H9 (cell line): Measurements from ENCODE around the gene RAD18. TPM values are rescaled to one million over a fixed set of nuclear protein-coding genes. Genes with fewer than 3 reads are reported as not detected.

Experiments used
- DNase-seq: peaks from one replicate; pipeline ENCODE4 v3.0.0-alpha.2; 2017
- H2AFZ ChIP-seq: one replicate; pipeline ENCODE4 v1.6.1; 2013; ENCODE audit warnings: mild to moderate bottlenecking, low read length, control low read depth, moderate library complexity
- H2AK5ac ChIP-seq: 2 replicates; pipeline ENCODE4 v1.6.1; 2013; ENCODE audit warnings: low read length, control low read depth, mixed read lengths; ENCODE audit not compliant: insufficient read length
- H2BK120ac ChIP-seq: one replicate; pipeline ENCODE4 v1.6.1; 2013; ENCODE audit warnings: low read depth, mild to moderate bottlenecking, low read length, control low read depth, inconsistent platforms; ENCODE audit not compliant: poor library complexity, severe bottlenecking
- H2BK12ac ChIP-seq: 2 replicates; pipeline ENCODE4 v1.6.1; 2013; ENCODE audit warnings: low read length, control low read depth, mixed read lengths, low read depth; ENCODE audit not compliant: insufficient read length
- H2BK15ac ChIP-seq: 2 replicates; pipeline ENCODE4 v1.6.1; 2013; ENCODE audit warnings: low read depth, low read length, control low read depth
- H2BK20ac ChIP-seq: one replicate; pipeline ENCODE4 v1.6.1; 2013; ENCODE audit warnings: low read depth, mild to moderate bottlenecking, low read length, control low read depth, inconsistent platforms; ENCODE audit not compliant: poor library complexity, severe bottlenecking
- H2BK5ac ChIP-seq: 2 replicates; pipeline ENCODE4 v1.6.1; 2013; ENCODE audit warnings: low read length, control low read depth, mixed read lengths; ENCODE audit not compliant: insufficient read length
- H3K14ac ChIP-seq: 2 replicates; pipeline ENCODE4 v1.6.1; 2013; ENCODE audit warnings: low read length, control low read depth; ENCODE audit not compliant: insufficient read depth
- H3K18ac ChIP-seq: 2 replicates; pipeline ENCODE4 v1.6.1; 2013; ENCODE audit warnings: low read depth, mild to moderate bottlenecking, mixed read lengths, low read length, control low read depth; ENCODE audit not compliant: insufficient read length
- H3K23ac ChIP-seq: 2 replicates; pipeline ENCODE4 v1.6.1; 2013; ENCODE audit warnings: low read length, control low read depth, mixed read lengths, low read depth; ENCODE audit not compliant: insufficient read length
- H3K23me2 ChIP-seq: 2 replicates; pipeline ENCODE4 v1.6.1; 2013; ENCODE audit warnings: low read depth, mild to moderate bottlenecking, mixed read lengths, low read length, control low read depth; ENCODE audit not compliant: insufficient read length, poor library complexity, severe bottlenecking
- H3K27ac ChIP-seq: 2 replicates; pipeline ENCODE4 v1.5.1; 2013; ENCODE audit warnings: low read length, control low read depth, mixed read lengths, low read depth; ENCODE audit not compliant: insufficient read length
- H3K27me3 ChIP-seq: 2 replicates; pipeline ENCODE4 v1.6.1; 2013; ENCODE audit warnings: low read length, control low read depth, inconsistent platforms; ENCODE audit not compliant: insufficient read depth
- H3K4ac ChIP-seq: 2 replicates; pipeline ENCODE4 v1.6.1; 2013; ENCODE audit warnings: low read depth, mild to moderate bottlenecking, control low read depth, inconsistent platforms, low read length, moderate library complexity
- H3K4me1 ChIP-seq: 2 replicates; pipeline ENCODE4 v1.6.1; 2013; ENCODE audit warnings: low read length, control low read depth, inconsistent platforms; ENCODE audit not compliant: insufficient read depth
- H3K4me2 ChIP-seq: 2 replicates; pipeline ENCODE4 v1.6.1; 2013; ENCODE audit warnings: low read length, control low read depth, mixed read lengths; ENCODE audit not compliant: insufficient read length, insufficient read depth
- H3K56ac ChIP-seq: 2 replicates; pipeline ENCODE4 v1.6.1; 2013; ENCODE audit warnings: low read depth, mild to moderate bottlenecking, mixed read lengths, low read length, control low read depth; ENCODE audit not compliant: insufficient read length
- H3K79me1 ChIP-seq: 2 replicates; pipeline ENCODE4 v1.6.1; 2013; ENCODE audit warnings: low read depth, mild to moderate bottlenecking, moderate library complexity, low read length, control low read depth, inconsistent platforms; ENCODE audit not compliant: insufficient read depth, poor library complexity, severe bottlenecking
- H3K79me2 ChIP-seq: 2 replicates; pipeline ENCODE4 v1.6.1; 2013; ENCODE audit warnings: low read length, control low read depth, inconsistent platforms; ENCODE audit not compliant: insufficient read depth
- H3K9ac ChIP-seq: 2 replicates; pipeline ENCODE4 v1.6.1; 2013; ENCODE audit warnings: low read length, control low read depth, mixed read lengths; ENCODE audit not compliant: insufficient read length; ENCODE audit errors: extremely low read depth
- H3K9me3 ChIP-seq: one replicate; pipeline ENCODE4 v1.6.1; 2013; ENCODE audit warnings: low read depth, low read length, inconsistent platforms; ENCODE audit not compliant: control insufficient read depth
- H3T11ph ChIP-seq: one replicate; pipeline ENCODE4 v1.6.1; 2013; ENCODE audit warnings: mild to moderate bottlenecking, low read length, control low read depth, inconsistent platforms
- H4K20me1 ChIP-seq: one replicate; pipeline ENCODE4 v1.6.1; 2013; ENCODE audit not compliant: control insufficient read depth, insufficient read length, insufficient read depth
- H4K5ac ChIP-seq: 2 replicates; pipeline ENCODE4 v1.6.1; 2013; ENCODE audit warnings: low read depth, mild to moderate bottlenecking, mixed read lengths, low read length, control low read depth; ENCODE audit not compliant: insufficient read length
- H4K8ac ChIP-seq: replicated peaks from 2 replicates; pipeline ENCODE4 v1.6.1; 2013; ENCODE audit warnings: low read length, control low read depth, mixed read lengths, low read depth; ENCODE audit not compliant: insufficient read length
- H4K91ac ChIP-seq: 2 replicates; pipeline ENCODE4 v1.6.1; 2013; ENCODE audit warnings: low read depth, mild to moderate bottlenecking, moderate library complexity, mixed read lengths, low read length, control low read depth; ENCODE audit not compliant: insufficient read length
- H3K27ac Mint-ChIP-seq, 3 experiments: 2 replicates in 2 of 3; 3 replicates in 1 of 3; pipeline ENCODE4 v1.8.0; 2020 to 2021; ENCODE audit warnings: mixed read lengths in 3 of 3, mild to moderate bottlenecking in 1 of 3, moderate library complexity in 1 of 3
- H3K27me3 Mint-ChIP-seq: 2 replicates; pipeline ENCODE4 v1.8.0; 2021; ENCODE audit warnings: low read depth, mild to moderate bottlenecking, moderate library complexity, mixed read lengths
- H3K36me3 Mint-ChIP-seq, 3 experiments: 2 replicates in 2 of 3; 3 replicates in 1 of 3; pipeline ENCODE4 v1.8.0; 2020 to 2021; ENCODE audit warnings: low read depth in 3 of 3, mixed read lengths in 3 of 3; ENCODE audit not compliant: insufficient read depth in 1 of 3
- H3K4me1 Mint-ChIP-seq, 2 experiments: 2 replicates each; pipeline ENCODE4 v1.8.0; 2020; ENCODE audit warnings: mixed read lengths in 2 of 2
- H3K4me3 Mint-ChIP-seq, 2 experiments: 2 replicates in 1 of 2; 3 replicates in 1 of 2; pipeline ENCODE4 v1.8.0; 2020 to 2021; ENCODE audit warnings: mild to moderate bottlenecking in 2 of 2, mixed read lengths in 2 of 2, moderate library complexity in 1 of 2
- H3K9me3 Mint-ChIP-seq, 2 experiments: 2 replicates in 1 of 2; 3 replicates in 1 of 2; pipeline ENCODE4 v1.8.0; 2020; ENCODE audit warnings: mild to moderate bottlenecking in 2 of 2, mixed read lengths in 2 of 2, moderate library complexity in 1 of 2
- WGBS: extraction: QIAGEN DNeasy Blood & Tissue Kit; methylation state at CpG from one replicate; pipeline ENCODE4 v1.1.7; 2013; ENCODE audit warnings: missing lambda C conversion rate, low lambda C conversion rate, mixed read lengths; ENCODE audit not compliant: insufficient read length; ENCODE audit errors: extremely low coverage; 5-methylcytosine and 5-hydroxymethylcytosine counted together
- total RNA-seq: library from RNA; stranded (reverse); gene quantifications from 2 replicates; pipeline ENCODE4 v1.2.1, GENCODE V29; 2021
- TF ChIP-seq, protein P1 (sequence below): fragments of 200-600 bp; sonication (generic); conservative IDR thresholded peaks from 3 replicates; pipeline ENCODE4 v1.8.0; 2021; ENCODE audit warnings: antibody characterized with exemption, mild to moderate bottlenecking

RAD18 gene
- total RNA-seq, 1 experiment from 2014 or later: 27.8 TPM

DNA sequence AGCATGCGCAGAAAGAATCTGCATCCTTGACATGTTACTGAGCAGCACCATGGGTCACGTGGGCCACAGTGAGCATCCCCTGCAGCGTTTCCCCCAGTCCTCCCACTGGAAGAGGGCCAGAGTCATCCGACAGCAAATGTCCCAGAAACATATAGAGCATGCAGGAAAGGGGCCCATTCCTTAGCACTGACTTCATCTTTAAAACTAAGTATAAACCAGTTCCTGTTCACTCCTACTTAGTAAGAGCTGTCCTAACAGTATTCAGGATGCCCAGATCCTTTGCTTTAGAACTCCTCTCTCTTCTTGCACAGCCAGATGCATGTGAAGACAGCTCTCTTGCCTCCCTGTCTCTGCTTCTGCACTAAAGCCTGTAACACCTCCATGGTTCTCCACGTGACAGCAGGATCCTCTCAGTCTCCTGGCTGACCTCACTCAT lies 114.6 kb downstream of the RAD18 start:
- H3K27me3 Mint-ChIP-seq: no peaks in the 10 kb centered on the region
- H2BK5ac ChIP-seq: no peak overlapping the region
- no peak overlapping the region for H4K91ac ChIP-seq
- H3K79me2 ChIP-seq: no peaks in the 10 kb centered on the region
- H2BK120ac ChIP-seq: no peak overlapping the region
- peaks cover 5% of the 10 kb centered on the region; the same call in 1 of the 2 replicates for H3K4me1 ChIP-seq
- no peak overlapping the region for H4K5ac ChIP-seq
- H3T11ph ChIP-seq: no peak overlapping the region
- no peak overlapping the region for H3K56ac ChIP-seq
- H4K20me1 ChIP-seq: no peaks in the 10 kb centered on the region
- H3K27me3 ChIP-seq: no peaks in the 10 kb centered on the region
- H2BK20ac ChIP-seq: no peak overlapping the region
- no peak overlapping the region for H2AK5ac ChIP-seq
- no peak overlapping the region for H3K4ac ChIP-seq
- no peak overlapping the region for H3K9ac ChIP-seq
- no peak overlapping the region for H3K27ac ChIP-seq
- H3K4me3 Mint-ChIP-seq: no peak overlapping the region
- no peak overlapping the region for H3K4me2 ChIP-seq
- no peak overlapping the region for H3K23ac ChIP-seq
- H3K4me1 Mint-ChIP-seq: peaks cover 12 to 16% of the 10 kb centered on the region in 2 experiments
- H3K14ac ChIP-seq: no peak overlapping the region
- no CpG with 5 or more reads among the region's 5 CpGs for WGBS
- H2AFZ ChIP-seq: no peak overlapping the region
- H3K36me3 Mint-ChIP-seq: peaks cover 0 to 4% (median 0%) of the 10 kb centered on the region in 3 experiments; a peak in 1 of 7 replicates
- no peaks in the 10 kb centered on the region for H3K79me1 ChIP-seq
- H3K9me3 Mint-ChIP-seq: no peaks in the 10 kb centered on the region; a peak in 1 of 5 replicates
- H3K23me2 ChIP-seq: no peaks in the 10 kb centered on the region
- no peak for DNase-seq
- TF ChIP-seq, protein P1, sequence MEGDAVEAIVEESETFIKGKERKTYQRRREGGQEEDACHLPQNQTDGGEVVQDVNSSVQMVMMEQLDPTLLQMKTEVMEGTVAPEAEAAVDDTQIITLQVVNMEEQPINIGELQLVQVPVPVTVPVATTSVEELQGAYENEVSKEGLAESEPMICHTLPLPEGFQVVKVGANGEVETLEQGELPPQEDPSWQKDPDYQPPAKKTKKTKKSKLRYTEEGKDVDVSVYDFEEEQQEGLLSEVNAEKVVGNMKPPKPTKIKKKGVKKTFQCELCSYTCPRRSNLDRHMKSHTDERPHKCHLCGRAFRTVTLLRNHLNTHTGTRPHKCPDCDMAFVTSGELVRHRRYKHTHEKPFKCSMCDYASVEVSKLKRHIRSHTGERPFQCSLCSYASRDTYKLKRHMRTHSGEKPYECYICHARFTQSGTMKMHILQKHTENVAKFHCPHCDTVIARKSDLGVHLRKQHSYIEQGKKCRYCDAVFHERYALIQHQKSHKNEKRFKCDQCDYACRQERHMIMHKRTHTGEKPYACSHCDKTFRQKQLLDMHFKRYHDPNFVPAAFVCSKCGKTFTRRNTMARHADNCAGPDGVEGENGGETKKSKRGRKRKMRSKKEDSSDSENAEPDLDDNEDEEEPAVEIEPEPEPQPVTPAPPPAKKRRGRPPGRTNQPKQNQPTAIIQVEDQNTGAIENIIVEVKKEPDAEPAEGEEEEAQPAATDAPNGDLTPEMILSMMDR: no peak
- H2BK15ac ChIP-seq: no peak overlapping the region
- H2BK12ac ChIP-seq: no peak overlapping the region
- no peak overlapping the region for H3K27ac Mint-ChIP-seq
- no peak overlapping the region for H4K8ac ChIP-seq
- H3K18ac ChIP-seq: no peak overlapping the region
- H3K9me3 ChIP-seq: no peaks in the 10 kb centered on the region
